Measurements from ENCODE around the gene GMFB.
"Not testable (repeated sequence)": the region's sequence is repeated elsewhere in the genome, so short reads cannot be mapped to it uniquely, and the experiment has no call there.

GMFB gene

GRCh38 chr14:54458536-54458935 lies 30.2 kb downstream of the GMFB start:
- DNase-seq (ENCODE audit: low read depth), result not testable (repeated sequence)

GRCh38 chr14:54457609-54457996 lies 31.2 kb downstream of the GMFB start:
- no peak for DNase-seq (ENCODE audit: low read depth)

- DNase-seq (ENCODE audit: low read depth), result not testable (repeated sequence)
Observed at GRCh38 chr14:54456820-54457608, 31.8 kb downstream of the GMFB start.

- no peak for DNase-seq (ENCODE audit: low read depth)
Observed at GRCh38 chr14:54455363-54455762, 33.4 kb downstream of the GMFB start.

- DNase-seq (ENCODE audit: low read depth), result not testable (repeated sequence)
Observed at GRCh38 chr14:54453990-54454389, 34.8 kb downstream of the GMFB start.

- no peak for DNase-seq (ENCODE audit: low read depth)
Observed at GRCh38 chr14:54453252-54453651, 35.5 kb downstream of the GMFB start.

- no peak for DNase-seq (ENCODE audit: low read depth)
Observed at GRCh38 chr14:54451961-54452360, 36.8 kb downstream of the GMFB start.

GRCh38 chr14:54451121-54451601 lies 37.6 kb downstream of the GMFB start:
- no peak for DNase-seq (ENCODE audit: low read depth)

GRCh38 chr14:54450535-54450934 lies 38.2 kb downstream of the GMFB start:
- no peak for DNase-seq (ENCODE audit: low read depth)

GRCh38 chr14:54447231-54447692 lies 41.5 kb downstream of the GMFB start:
- DNase-seq (ENCODE audit: low read depth), result no peak

GRCh38 chr14:54446161-54446693 lies 42.6 kb downstream of the GMFB start:
- DNase-seq (ENCODE audit: low read depth), result no peak

GRCh38 chr14:54444681-54445080 lies 44.1 kb downstream of the GMFB start:
- no peak for DNase-seq (ENCODE audit: low read depth)

- DNase-seq (ENCODE audit: low read depth), result no peak
Observed at GRCh38 chr14:54443981-54444380, 44.8 kb downstream of the GMFB start.

GRCh38 chr14:54442961-54443360 lies 45.8 kb downstream of the GMFB start:
- not testable (repeated sequence) for DNase-seq (ENCODE audit: low read depth)

- DNase-seq (ENCODE audit: low read depth), result no peak
Observed at GRCh38 chr14:54440873-54441868, 47.6 kb downstream of the GMFB start, which contains the start of gene CNIH1. CNIH1 (minus strand) TSS chr14:54441374; CDS start chr14:54441327, 47 bp downstream.

- DNase-seq (ENCODE audit: low read depth), result no peak
Observed at GRCh38 chr14:54440476-54440872, 48.3 kb downstream of the GMFB start.

GRCh38 chr14:54440037-54440436 lies 48.7 kb downstream of the GMFB start:
- DNase-seq (ENCODE audit: low read depth), result no peak

GRCh38 chr14:54438703-54439102 lies 50.1 kb downstream of the GMFB start:
- DNase-seq (ENCODE audit: low read depth), result no peak

GRCh38 chr14:54437954-54438353 lies 50.8 kb downstream of the GMFB start:
- DNase-seq (ENCODE audit: low read depth), result not testable (repeated sequence)

GRCh38 chr14:54435500-54435981 lies 53.2 kb downstream of the GMFB start:
- DNase-seq (ENCODE audit: low read depth), result peak; percentile 76

- no peak for DNase-seq (ENCODE audit: low read depth)
Observed at GRCh38 chr14:54428527-54428926, 60.3 kb downstream of the GMFB start.

GRCh38 chr14:54427871-54428270 lies 60.9 kb downstream of the GMFB start:
- no peak for DNase-seq (ENCODE audit: low read depth)

Measured in non-pigmented ciliary epithelial cell (primary cell).